CD4-positive, CD25-positive, alpha-beta regulatory T cell (primary cell): ENCODE data around the gene NUMB. TPM values are rescaled to one million over a fixed set of nuclear protein-coding genes. Genes with fewer than 3 reads are reported as not detected.

Source experiments
- ATAC-seq, 2 donors: fragments of 150-1000 bp; cut with Tn5 transposase; one replicate each; pipeline ENCODE4 v1.10.0; 2021; ENCODE audit warnings: low read depth in 2 of 2, moderate number of reproducible peaks in 2 of 2, moderate library complexity in 1 of 2
- DNase-seq, 3 donors: peaks; one replicate each; pipeline versions ENCODE4 v3.0.0 to v3.0.0-alpha.2; 2012 to 2022; ENCODE audit warnings: mixed read lengths in 1 of 3
- H3K27ac ChIP-seq: one replicate; pipeline ENCODE4 v1.7.0; 2013; ENCODE audit warnings: mild to moderate bottlenecking, low read length; ENCODE audit not compliant: insufficient read depth, poor library complexity, severe bottlenecking
- H3K27me3 ChIP-seq: one replicate; pipeline ENCODE4 v1.7.0; 2013; ENCODE audit warnings: low read length; ENCODE audit not compliant: control insufficient read depth, insufficient read depth
- H3K36me3 ChIP-seq: one replicate; pipeline ENCODE4 v1.7.0; 2013; ENCODE audit warnings: mild to moderate bottlenecking, low read length, moderate library complexity; ENCODE audit not compliant: control insufficient read depth, insufficient read depth
- H3K4me1 ChIP-seq: 2 replicates; pipeline ENCODE4 v1.7.0; 2013; ENCODE audit warnings: mild to moderate bottlenecking, low read length; ENCODE audit not compliant: insufficient read depth, control insufficient read depth, poor library complexity, severe bottlenecking
- H3K4me3 ChIP-seq: one replicate; pipeline ENCODE4 v1.7.0; 2013; ENCODE audit warnings: low read depth, mild to moderate bottlenecking, low read length, moderate library complexity
- H3K9me3 ChIP-seq, 2 experiments: 1 replicate in 1 of 2; 2 replicates in 1 of 2; pipeline ENCODE4 v1.7.0; 2013; ENCODE audit warnings: low read length in 2 of 2, mild to moderate bottlenecking in 1 of 2, moderate library complexity in 1 of 2; ENCODE audit not compliant: control insufficient read depth in 2 of 2
- H3K27ac Mint-ChIP-seq, 3 donors: one replicate each; pipeline ENCODE4 v1.8.0; 2020 to 2022; ENCODE audit warnings: mild to moderate bottlenecking in 3 of 3, mixed read lengths in 3 of 3, moderate library complexity in 2 of 3
- H3K27me3 Mint-ChIP-seq: one replicate; pipeline ENCODE4 v1.8.0; 2022; ENCODE audit warnings: mild to moderate bottlenecking, mixed read lengths
- H3K36me3 Mint-ChIP-seq: one replicate; pipeline ENCODE4 v1.8.0; 2020; ENCODE audit warnings: mixed read lengths
- H3K4me1 Mint-ChIP-seq, 4 donors: one replicate each; pipeline ENCODE4 v1.8.0; 2020 to 2022; ENCODE audit warnings: mixed read lengths in 4 of 4, mild to moderate bottlenecking in 1 of 4
- H3K4me3 Mint-ChIP-seq, 4 donors: one replicate each; pipeline ENCODE4 v1.8.0; 2020 to 2022; ENCODE audit warnings: mild to moderate bottlenecking in 4 of 4, mixed read lengths in 4 of 4, moderate library complexity in 3 of 4
- H3K9me3 Mint-ChIP-seq, 7 donors: one replicate each; pipeline ENCODE4 v1.8.0; 2020 to 2022; ENCODE audit warnings: mixed read lengths in 7 of 7, mild to moderate bottlenecking in 3 of 7, moderate library complexity in 2 of 7
- polyA plus RNA-seq, 4 donors: library from polyadenylated mRNA; unstranded; fragments of 300-500 nt; fragmentation: Illumina TruSeq; gene quantifications; one replicate each; pipeline ENCODE4 v1.2.3, GENCODE V29; 2021
- total RNA-seq: library from RNA; stranded (reverse); gene quantifications from one replicate; pipeline ENCODE4 v1.2.3, GENCODE V29; 2022

Gene NUMB
- total and polyA plus RNA-seq, 5 donors from 2014 or later = 28.8 to 53.2 (median 32.9) TPM

- peaks cover 83% of the 10 kb centered on the region for H3K27me3 Mint-ChIP-seq
- Histone ChIP-seq H3K27ac (no peak overlapping the region), H3K4me3 (no peak overlapping the region), H3K36me3 (no peaks in the 10 kb centered on the region), H3K4me1 (peaks cover 16% of the 10 kb centered on the region), H3K9me3 (no peaks in the 10 kb centered on the region), H3K27me3 (peaks cover 29% of the 10 kb centered on the region)
- H3K27ac Mint-ChIP-seq = no peak overlapping the region
- ATAC-seq (no peak), DNase-seq (no peak)
- peaks cover 0 to 4% (median 0%) of the 10 kb centered on the region in 7 donors for H3K9me3 Mint-ChIP-seq
- H3K4me1 Mint-ChIP-seq = peaks cover 0 to 25% (median 12%) of the 10 kb centered on the region in 4 donors
- H3K36me3 Mint-ChIP-seq = peaks cover 4% of the 10 kb centered on the region
- H3K4me3 Mint-ChIP-seq = no peak overlapping the region
These were observed 218.7 kb downstream of the NUMB start for GRCh38 chr14:73239393-73240241.

DNA sequence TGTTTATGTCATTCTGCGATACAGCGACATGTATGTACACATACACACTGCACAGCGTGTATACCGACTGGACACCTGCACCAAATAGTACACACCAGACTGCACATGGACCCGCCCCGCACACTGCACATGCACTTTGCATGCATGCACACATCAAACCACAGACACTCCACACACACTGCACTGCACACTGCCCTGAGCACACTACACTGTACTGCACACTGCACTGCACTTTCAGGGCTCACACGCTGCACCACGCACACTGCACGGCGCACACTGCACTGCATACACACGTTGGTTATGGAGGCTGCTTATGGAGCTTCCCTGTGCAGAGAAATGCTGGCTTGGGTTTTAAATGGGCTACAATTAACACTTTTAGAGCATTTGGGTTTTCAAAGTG is 219.4 kb downstream of the NUMB start:
- H3K27me3 Mint-ChIP-seq = peaks cover 80% of the 10 kb centered on the region
- Histone ChIP-seq H3K4me1 (peaks cover 16% of the 10 kb centered on the region), H3K36me3 (no peaks in the 10 kb centered on the region), H3K9me3 (no peaks in the 10 kb centered on the region), H3K27ac (no peak overlapping the region), H3K4me3 (no peak overlapping the region), H3K27me3 (peaks cover 30% of the 10 kb centered on the region)
- peaks cover 0 to 4% (median 0%) of the 10 kb centered on the region in 7 donors for H3K9me3 Mint-ChIP-seq
- ATAC-seq = no peak
- H3K36me3 Mint-ChIP-seq = peaks cover 4% of the 10 kb centered on the region
- no peak for DNase-seq
- H3K4me1 Mint-ChIP-seq = peaks cover 0 to 25% (median 12%) of the 10 kb centered on the region in 4 donors
- H3K27ac Mint-ChIP-seq = no peak overlapping the region
- no peak overlapping the region for H3K4me3 Mint-ChIP-seq

- ATAC-seq = no peak
- H3K27ac Mint-ChIP-seq = no peak overlapping the region
- no peak overlapping the region for H3K4me3 Mint-ChIP-seq
- no peak overlapping the region for H3K27ac ChIP-seq
- no peak overlapping the region for H3K4me3 ChIP-seq
- H3K4me1 Mint-ChIP-seq = peaks cover 0 to 23% (median 12%) of the 10 kb centered on the region in 4 donors
- H3K27me3 ChIP-seq = peaks cover 25% of the 10 kb centered on the region
- H3K4me1 ChIP-seq = peaks cover 16% of the 10 kb centered on the region
- peaks cover 0 to 4% (median 0%) of the 10 kb centered on the region in 7 donors for H3K9me3 Mint-ChIP-seq
- H3K36me3 Mint-ChIP-seq = peaks cover 4% of the 10 kb centered on the region
- DNase-seq = no peak
- no peaks in the 10 kb centered on the region for H3K9me3 ChIP-seq
- peaks cover 79% of the 10 kb centered on the region for H3K27me3 Mint-ChIP-seq
- no peaks in the 10 kb centered on the region for H3K36me3 ChIP-seq
These were observed 219.9 kb downstream of the NUMB start for GRCh38 chr14:73238424-73238852.

- Mint-ChIP-seq H3K9me3 (peaks cover 0 to 4% (median 0%) of the 10 kb centered on the region in 7 donors), H3K27ac (no peak overlapping the region), H3K27me3 (peaks cover 74% of the 10 kb centered on the region), H3K4me3 (no peak overlapping the region), H3K4me1 (peaks cover 0 to 22% (median 12%) of the 10 kb centered on the region in 4 donors), H3K36me3 (peaks cover 4% of the 10 kb centered on the region)
- peaks cover 25% of the 10 kb centered on the region for H3K27me3 ChIP-seq
- H3K36me3 ChIP-seq = no peaks in the 10 kb centered on the region
- no peak for DNase-seq
- H3K4me1 ChIP-seq = peaks cover 16% of the 10 kb centered on the region
- no peak for ATAC-seq
- H3K27ac ChIP-seq = no peak overlapping the region
- no peak overlapping the region for H3K4me3 ChIP-seq
- no peaks in the 10 kb centered on the region for H3K9me3 ChIP-seq
These were observed 220.4 kb downstream of the NUMB start for GRCh38 chr14:73237786-73238423.

- H3K27ac Mint-ChIP-seq = peak within 1 kb of the TSS in 1 of 3 donors; percentile 16
- no peak within 1 kb of the TSS for H3K4me3 ChIP-seq
- H3K4me1 ChIP-seq = peaks cover 16% of the 10 kb centered on the region
- peaks cover 0 to 4% (median 0%) of the 10 kb centered on the region in 7 donors for H3K9me3 Mint-ChIP-seq
- H3K27me3 Mint-ChIP-seq = peaks cover 73% of the 10 kb centered on the region
- H3K27ac ChIP-seq = no peak within 1 kb of the TSS
- H3K4me1 Mint-ChIP-seq = peaks cover 0 to 18% (median 8%) of the 10 kb centered on the region in 4 donors
- peaks cover 25% of the 10 kb centered on the region for H3K27me3 ChIP-seq
- H3K4me3 Mint-ChIP-seq = peak within 1 kb of the TSS in 3 of 4 donors; percentile 48 to 87 (median 50)
- H3K36me3 Mint-ChIP-seq = peaks cover 4% of the 10 kb centered on the region
- DNase-seq (no peak), ATAC-seq (no peak)
- no peaks in the 10 kb centered on the region for H3K36me3 ChIP-seq
- H3K9me3 ChIP-seq = no peaks in the 10 kb centered on the region
These were observed 221.0 kb downstream of the NUMB start, which contains the start of gene PAPLN for GRCh38 chr14:73237219-73237785. Gene PAPLN, plus strand, starts transcription at chr14:73237506. Its CDS starts 2,273 bp downstream, at chr14:73239779.

GRCh38 chr14:73236752-73237218 is 221.6 kb downstream of the NUMB start:
- peaks cover 25% of the 10 kb centered on the region for H3K27me3 ChIP-seq
- peak overlapping the region in 3 of 4 donors; percentile 48 to 87 (median 50) for H3K4me3 Mint-ChIP-seq
- H3K27ac Mint-ChIP-seq = no peak overlapping the region
- DNase-seq (no peak), ATAC-seq (no peak)
- H3K4me3 ChIP-seq = no peak overlapping the region
- peaks cover 0 to 18% (median 8%) of the 10 kb centered on the region in 4 donors for H3K4me1 Mint-ChIP-seq
- H3K4me1 ChIP-seq = peaks cover 16% of the 10 kb centered on the region
- peaks cover 0 to 4% (median 0%) of the 10 kb centered on the region in 7 donors for H3K9me3 Mint-ChIP-seq
- H3K27me3 Mint-ChIP-seq = peaks cover 70% of the 10 kb centered on the region
- H3K36me3 Mint-ChIP-seq = peaks cover 4% of the 10 kb centered on the region
- no peak overlapping the region for H3K27ac ChIP-seq
- no peaks in the 10 kb centered on the region for H3K9me3 ChIP-seq
- no peaks in the 10 kb centered on the region for H3K36me3 ChIP-seq

DNA sequence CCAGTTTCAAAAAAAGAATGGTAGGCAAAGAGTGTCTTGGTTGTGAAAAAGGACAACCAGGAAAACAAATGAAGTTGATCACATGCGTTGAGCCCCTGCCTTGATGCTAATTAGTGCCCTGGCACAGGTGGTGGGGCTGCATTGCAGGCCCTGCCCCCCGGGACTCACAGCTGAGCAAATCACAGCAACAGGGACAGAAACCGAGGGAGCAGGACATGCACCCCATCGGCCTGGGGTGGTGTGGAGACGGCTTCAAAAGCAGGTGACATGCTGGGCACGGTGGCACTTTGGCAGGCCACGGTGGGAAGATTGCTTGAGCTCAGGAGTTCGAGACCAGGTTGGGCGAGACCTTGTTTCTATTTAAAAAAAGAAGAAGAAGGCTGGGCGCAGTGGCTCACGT is 222.2 kb downstream of the NUMB start:
- H3K9me3 ChIP-seq = no peaks in the 10 kb centered on the region
- H3K27me3 ChIP-seq = peaks cover 25% of the 10 kb centered on the region
- H3K36me3 Mint-ChIP-seq = peaks cover 4% of the 10 kb centered on the region
- ATAC-seq (no peak), DNase-seq (no peak)
- H3K36me3 ChIP-seq = no peaks in the 10 kb centered on the region
- peak overlapping the region in 2 of 4 donors; percentile 32 to 36 for H3K4me3 Mint-ChIP-seq
- H3K27ac ChIP-seq = no peak overlapping the region
- peaks cover 0 to 4% (median 0%) of the 10 kb centered on the region in 7 donors for H3K9me3 Mint-ChIP-seq
- peaks cover 69% of the 10 kb centered on the region for H3K27me3 Mint-ChIP-seq
- H3K27ac Mint-ChIP-seq = peak overlapping the region in 1 of 3 donors; percentile 16
- H3K4me1 Mint-ChIP-seq = peaks cover 0 to 18% (median 8%) of the 10 kb centered on the region in 4 donors
- no peak overlapping the region for H3K4me3 ChIP-seq
- peaks cover 16% of the 10 kb centered on the region for H3K4me1 ChIP-seq
